DND-41 (cell line): ENCODE results near the gene SLC5A4.

Experiments
- CTCF ChIP-seq: IDR thresholded peaks from 2 replicates; pipeline ENCODE4 v1.5.1; 2012; ENCODE audit warnings: borderline replicate concordance, low read length, moderate library complexity, mild to moderate bottlenecking; ENCODE audit not compliant: poor library complexity, severe bottlenecking; ENCODE audit errors: extremely low read depth
- EZH2 ChIP-seq: IDR thresholded peaks from 3 replicates; pipeline ENCODE4 v1.6.1; 2012; ENCODE audit warnings: borderline replicate concordance, low read depth, mild to moderate bottlenecking, moderate library complexity, low read length, inconsistent platforms; ENCODE audit not compliant: severe bottlenecking

DNA sequence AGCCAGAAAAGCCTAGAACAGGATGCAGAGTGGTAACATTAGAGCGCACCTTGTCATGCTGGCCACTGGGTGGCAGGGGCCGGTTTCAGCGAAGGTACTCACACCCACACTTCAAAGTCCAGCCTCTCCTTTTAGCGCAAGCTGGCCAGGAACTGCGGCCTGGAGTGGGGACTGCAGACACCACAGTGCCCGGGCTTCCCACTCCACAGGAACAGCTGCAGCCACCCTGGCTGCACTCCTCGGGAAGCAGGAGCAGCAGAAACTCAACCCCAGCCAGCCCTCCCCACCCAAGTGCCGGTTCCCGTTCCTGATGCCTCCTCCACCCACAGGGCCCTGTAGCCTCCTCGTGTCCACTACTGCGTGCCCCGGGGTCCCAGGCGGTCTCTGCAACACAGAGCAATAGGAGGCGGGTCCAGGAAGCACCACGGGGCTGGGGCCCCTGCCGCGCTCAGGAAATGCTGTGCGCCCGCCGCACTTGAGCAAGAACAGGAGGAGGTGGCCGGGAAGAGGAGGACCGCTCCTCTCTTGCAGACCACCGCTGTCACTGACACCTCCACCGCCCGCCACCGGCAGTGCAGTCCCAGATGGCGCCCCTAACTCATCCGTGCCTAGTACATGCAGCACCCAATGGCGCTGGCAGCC, 52.5 kb downstream of the SLC5A4 start:
- TF ChIP-seq CTCF (peak; percentile 67), EZH2 (no peak)
